HG02970 (cell line): ENCODE data around the gene HNRNPU.

Experiments used
- ATAC-seq: cut with Tn5 transposase; IDR thresholded peaks from one replicate; pipeline ENCODE4 v1.9.1; 2021; ENCODE audit warnings: mild to moderate bottlenecking, moderate library complexity, moderate number of reproducible peaks; ENCODE audit not compliant: unreplicated experiment, low FRiP score

HNRNPU gene

GRCh38 chr1:244863491-244864252, 671 bp downstream of the HNRNPU start:
- ATAC-seq = peak; percentile 3

- peak; percentile 68 for ATAC-seq
Measured at GRCh38 chr1:244862699-244863490, 1.4 kb downstream of the HNRNPU start.

- ATAC-seq = no peak
Measured at GRCh38 chr1:244862354-244862698, 2.0 kb downstream of the HNRNPU start.

- no peak for ATAC-seq
Measured at GRCh38 chr1:244861683-244862082, 2.7 kb downstream of the HNRNPU start.

GRCh38 chr1:244860914-244861610, 3.3 kb downstream of the HNRNPU start:
- no peak for ATAC-seq

GRCh38 chr1:244860078-244860477, 4.3 kb downstream of the HNRNPU start:
- no peak for ATAC-seq

GRCh38 chr1:244858357-244858756, 6.0 kb downstream of the HNRNPU start:
- no peak for ATAC-seq

GRCh38 chr1:244857761-244858160, 6.6 kb downstream of the HNRNPU start:
- ATAC-seq = no peak

GRCh38 chr1:244854865-244855578, 9.3 kb downstream of the HNRNPU start:
- no peak for ATAC-seq

- no peak for ATAC-seq
Measured at GRCh38 chr1:244854166-244854565, 10.2 kb downstream of the HNRNPU start.

- ATAC-seq = no peak
Measured at GRCh38 chr1:244852694-244853093, 11.6 kb downstream of the HNRNPU start.

GRCh38 chr1:244851546-244852231, 12.7 kb downstream of the HNRNPU start:
- no peak for ATAC-seq

- no peak for ATAC-seq
Measured at GRCh38 chr1:244850896-244851295, 13.4 kb downstream of the HNRNPU start.

- ATAC-seq = no peak
Measured at GRCh38 chr1:244850099-244850852, 14.1 kb downstream of the HNRNPU start.

- no peak for ATAC-seq
Measured at GRCh38 chr1:244849189-244849866, 15.0 kb downstream of the HNRNPU start.

- ATAC-seq = no peak
Measured at GRCh38 chr1:244846653-244847052, 17.7 kb downstream of the HNRNPU start.

- ATAC-seq = no peak
Measured at GRCh38 chr1:244844155-244845121, 19.9 kb downstream of the HNRNPU start.
